HEK293 (cell line): ENCODE results near the gene CDCA8.

Experiments used
- MYNN ChIP-seq: fragments of 450-650 bp; formaldehyde crosslinking; IDR thresholded peaks from 2 replicates; pipeline ENCODE4 v1.5.1; 2016; ENCODE audit warnings: missing biosample characterization, missing genetic modification characterization, borderline replicate concordance
- REPIN1 ChIP-seq: fragments of 450-650 bp; formaldehyde crosslinking; IDR thresholded peaks from 2 replicates; pipeline ENCODE4 v1.5.1; 2017; ENCODE audit warnings: missing biosample characterization, missing genetic modification characterization, low read depth
- YY1 ChIP-seq: fragments of 450-650 bp; formaldehyde crosslinking; IDR thresholded peaks from 2 replicates; pipeline ENCODE4 v1.5.1; 2018; ENCODE audit warnings: missing biosample characterization, missing genetic modification characterization
- ZBTB1 ChIP-seq: fragments of 450-650 bp; formaldehyde crosslinking; IDR thresholded peaks from 2 replicates; pipeline ENCODE4 v1.5.1; 2016; ENCODE audit warnings: missing biosample characterization, missing genetic modification characterization
- ZBTB44 ChIP-seq: fragments of 450-650 bp; IDR thresholded peaks from 2 replicates; pipeline ENCODE4 v1.5.1; 2018; ENCODE audit warnings: missing biosample characterization, mild to moderate bottlenecking, missing genetic modification characterization
- ZNF391 ChIP-seq: fragments of 450-650 bp; formaldehyde crosslinking; IDR thresholded peaks from 2 replicates; pipeline ENCODE4 v1.5.1; 2016; ENCODE audit warnings: low read depth, missing biosample characterization, missing genetic modification characterization, borderline replicate concordance
- TF ChIP-seq, protein P1 (sequence below): fragments of 450-650 bp; formaldehyde crosslinking; IDR thresholded peaks from 2 replicates; pipeline ENCODE4 v1.5.1; 2016; ENCODE audit warnings: missing biosample characterization, missing genetic modification characterization
- TF ChIP-seq, protein P2 (sequence below): fragments of 450-650 bp; formaldehyde crosslinking; IDR thresholded peaks from 2 replicates; pipeline ENCODE4 v1.5.1; 2016; ENCODE audit warnings: missing biosample characterization, missing genetic modification characterization

DNA sequence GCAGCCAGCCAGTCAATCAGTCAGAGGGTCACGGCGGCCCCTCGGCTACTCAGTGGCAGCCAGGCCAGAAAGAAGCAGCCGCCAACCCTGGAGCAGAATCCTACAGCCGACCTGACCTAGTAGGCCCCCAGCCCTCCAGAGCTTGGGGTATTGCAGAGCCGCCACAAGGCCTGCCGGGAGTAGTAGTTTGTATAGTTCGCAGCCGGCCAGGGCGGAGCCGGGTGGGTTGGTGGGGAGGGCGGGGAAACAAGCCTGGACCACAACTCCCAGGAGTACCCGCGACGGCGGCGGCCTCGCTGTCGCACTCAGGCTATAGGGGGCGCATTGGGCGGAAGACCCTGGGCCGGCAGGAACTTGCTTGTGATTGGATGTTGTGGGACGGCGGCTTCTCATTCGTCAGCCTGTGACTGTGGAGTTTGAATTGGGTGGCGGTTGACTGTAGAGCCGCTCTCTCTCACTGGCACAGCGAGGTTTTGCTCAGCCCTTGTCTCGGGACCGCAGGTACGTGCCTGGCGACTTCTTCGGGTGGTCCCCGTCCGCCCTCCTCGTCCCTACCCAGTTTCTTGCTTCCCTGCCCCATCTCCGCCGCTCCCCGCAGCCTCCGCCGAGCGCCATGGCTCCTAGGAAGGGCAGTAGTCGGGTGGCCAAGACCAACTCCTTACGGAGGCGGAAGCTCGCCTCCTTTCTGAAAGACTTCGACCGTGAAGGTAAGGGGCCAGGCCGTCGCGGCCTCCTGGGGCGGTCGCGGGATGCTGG, at the start of gene CDCA8:
- TF ChIP-seq, protein P1, sequence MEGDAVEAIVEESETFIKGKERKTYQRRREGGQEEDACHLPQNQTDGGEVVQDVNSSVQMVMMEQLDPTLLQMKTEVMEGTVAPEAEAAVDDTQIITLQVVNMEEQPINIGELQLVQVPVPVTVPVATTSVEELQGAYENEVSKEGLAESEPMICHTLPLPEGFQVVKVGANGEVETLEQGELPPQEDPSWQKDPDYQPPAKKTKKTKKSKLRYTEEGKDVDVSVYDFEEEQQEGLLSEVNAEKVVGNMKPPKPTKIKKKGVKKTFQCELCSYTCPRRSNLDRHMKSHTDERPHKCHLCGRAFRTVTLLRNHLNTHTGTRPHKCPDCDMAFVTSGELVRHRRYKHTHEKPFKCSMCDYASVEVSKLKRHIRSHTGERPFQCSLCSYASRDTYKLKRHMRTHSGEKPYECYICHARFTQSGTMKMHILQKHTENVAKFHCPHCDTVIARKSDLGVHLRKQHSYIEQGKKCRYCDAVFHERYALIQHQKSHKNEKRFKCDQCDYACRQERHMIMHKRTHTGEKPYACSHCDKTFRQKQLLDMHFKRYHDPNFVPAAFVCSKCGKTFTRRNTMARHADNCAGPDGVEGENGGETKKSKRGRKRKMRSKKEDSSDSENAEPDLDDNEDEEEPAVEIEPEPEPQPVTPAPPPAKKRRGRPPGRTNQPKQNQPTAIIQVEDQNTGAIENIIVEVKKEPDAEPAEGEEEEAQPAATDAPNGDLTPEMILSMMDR (tag by site-specific recombination) = peak; percentile 93
- TF ChIP-seq MYNN (tag by site-specific recombination) (no peak), ZNF391 (0 out of 2 replicates have a peak, but pooled peaks have one; percentile 17), ZBTB1 (tag by site-specific recombination) (no peak), ZBTB44 (no peak), REPIN1 (no peak), YY1 (tag by site-specific recombination) (no peak)
- TF ChIP-seq, protein P2, sequence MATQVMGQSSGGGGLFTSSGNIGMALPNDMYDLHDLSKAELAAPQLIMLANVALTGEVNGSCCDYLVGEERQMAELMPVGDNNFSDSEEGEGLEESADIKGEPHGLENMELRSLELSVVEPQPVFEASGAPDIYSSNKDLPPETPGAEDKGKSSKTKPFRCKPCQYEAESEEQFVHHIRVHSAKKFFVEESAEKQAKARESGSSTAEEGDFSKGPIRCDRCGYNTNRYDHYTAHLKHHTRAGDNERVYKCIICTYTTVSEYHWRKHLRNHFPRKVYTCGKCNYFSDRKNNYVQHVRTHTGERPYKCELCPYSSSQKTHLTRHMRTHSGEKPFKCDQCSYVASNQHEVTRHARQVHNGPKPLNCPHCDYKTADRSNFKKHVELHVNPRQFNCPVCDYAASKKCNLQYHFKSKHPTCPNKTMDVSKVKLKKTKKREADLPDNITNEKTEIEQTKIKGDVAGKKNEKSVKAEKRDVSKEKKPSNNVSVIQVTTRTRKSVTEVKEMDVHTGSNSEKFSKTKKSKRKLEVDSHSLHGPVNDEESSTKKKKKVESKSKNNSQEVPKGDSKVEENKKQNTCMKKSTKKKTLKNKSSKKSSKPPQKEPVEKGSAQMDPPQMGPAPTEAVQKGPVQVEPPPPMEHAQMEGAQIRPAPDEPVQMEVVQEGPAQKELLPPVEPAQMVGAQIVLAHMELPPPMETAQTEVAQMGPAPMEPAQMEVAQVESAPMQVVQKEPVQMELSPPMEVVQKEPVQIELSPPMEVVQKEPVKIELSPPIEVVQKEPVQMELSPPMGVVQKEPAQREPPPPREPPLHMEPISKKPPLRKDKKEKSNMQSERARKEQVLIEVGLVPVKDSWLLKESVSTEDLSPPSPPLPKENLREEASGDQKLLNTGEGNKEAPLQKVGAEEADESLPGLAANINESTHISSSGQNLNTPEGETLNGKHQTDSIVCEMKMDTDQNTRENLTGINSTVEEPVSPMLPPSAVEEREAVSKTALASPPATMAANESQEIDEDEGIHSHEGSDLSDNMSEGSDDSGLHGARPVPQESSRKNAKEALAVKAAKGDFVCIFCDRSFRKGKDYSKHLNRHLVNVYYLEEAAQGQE = no peak
